Skin epidermis (tissue), 12 donors: ENCODE measurements around the gene AGAP1.

Experiments
- H3K27ac ChIP-seq, 21 experiments: fragments of 200-600 bp; sonication (generic) in 11 of 21; one replicate each; pipeline ENCODE4 v1.5.0; 2020; ENCODE audit warnings: mild to moderate bottlenecking in 3 of 21, inconsistent platforms in 2 of 21, moderate library complexity in 2 of 21
- H3K4me3 ChIP-seq, 7 experiments: fragments of 200-600 bp; sonication (generic) in 2 of 7; one replicate each; pipeline ENCODE4 v1.5.0; 2020; ENCODE audit warnings: inconsistent platforms in 2 of 7, mild to moderate bottlenecking in 2 of 7, moderate library complexity in 1 of 7

Gene AGAP1

DNA sequence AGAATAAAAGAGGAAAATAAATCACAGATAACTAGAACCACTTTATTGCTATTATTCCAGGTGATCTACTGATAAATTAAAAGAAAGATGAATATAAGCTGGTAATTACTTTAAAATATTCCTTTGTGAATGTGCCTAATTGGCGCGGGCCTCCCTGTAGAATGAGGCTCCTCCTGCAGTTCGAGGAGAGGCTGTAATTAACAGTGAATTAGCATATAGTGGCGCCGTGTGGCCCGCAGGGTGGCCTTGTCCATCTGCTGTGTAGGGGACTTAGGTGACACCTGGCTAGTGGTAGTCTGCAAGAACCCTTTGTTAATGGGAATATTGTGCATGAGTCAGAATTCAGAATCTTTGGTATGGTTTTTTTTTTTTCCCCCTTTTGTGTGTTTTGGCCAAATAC lies 119.8 kb downstream of the AGAP1 start:
- no peak overlapping the region for H3K27ac ChIP-seq

DNA sequence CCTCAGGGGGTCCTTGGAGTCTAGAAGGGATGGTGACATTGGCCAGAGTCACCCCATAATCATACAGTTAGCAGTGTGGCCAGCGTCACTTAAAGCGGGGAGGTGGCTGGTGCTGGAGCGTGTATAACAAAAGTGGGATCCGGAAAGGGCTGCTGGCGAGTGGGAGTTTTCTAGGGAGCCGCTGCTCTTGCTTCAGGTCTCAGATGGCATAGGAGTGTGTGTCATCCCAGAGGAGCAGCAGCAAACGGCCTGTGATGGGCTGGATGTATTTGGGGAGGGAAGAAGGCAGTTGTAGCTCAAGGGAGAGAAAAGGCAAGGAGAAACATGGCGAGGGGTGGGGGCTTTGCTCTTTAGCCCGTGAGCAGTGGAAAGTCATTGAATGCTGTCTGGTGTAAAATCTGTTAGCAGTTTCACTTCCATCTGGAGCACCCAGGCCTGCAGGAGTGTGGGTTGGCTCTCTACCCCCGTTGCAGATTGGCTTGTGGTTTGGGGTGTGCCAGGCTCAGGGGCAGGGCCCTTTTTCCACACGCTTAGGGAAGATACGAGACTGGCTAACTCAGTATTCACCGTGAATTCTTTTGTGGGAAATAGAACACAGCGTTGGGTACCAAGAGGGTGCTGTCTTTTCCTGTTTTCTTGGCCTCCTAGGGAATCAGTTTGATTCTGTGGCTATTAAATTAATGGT lies 120.5 kb downstream of the AGAP1 start:
- Histone ChIP-seq H3K27ac (peak overlapping the region in 4 of 21 experiments; percentile 23 to 74 (median 62)), H3K4me3 (no peak overlapping the region)

More for the DNA sequence above, 119.8 kb downstream of the AGAP1 start:
- H3K4me3 ChIP-seq: no peak overlapping the region

DNA sequence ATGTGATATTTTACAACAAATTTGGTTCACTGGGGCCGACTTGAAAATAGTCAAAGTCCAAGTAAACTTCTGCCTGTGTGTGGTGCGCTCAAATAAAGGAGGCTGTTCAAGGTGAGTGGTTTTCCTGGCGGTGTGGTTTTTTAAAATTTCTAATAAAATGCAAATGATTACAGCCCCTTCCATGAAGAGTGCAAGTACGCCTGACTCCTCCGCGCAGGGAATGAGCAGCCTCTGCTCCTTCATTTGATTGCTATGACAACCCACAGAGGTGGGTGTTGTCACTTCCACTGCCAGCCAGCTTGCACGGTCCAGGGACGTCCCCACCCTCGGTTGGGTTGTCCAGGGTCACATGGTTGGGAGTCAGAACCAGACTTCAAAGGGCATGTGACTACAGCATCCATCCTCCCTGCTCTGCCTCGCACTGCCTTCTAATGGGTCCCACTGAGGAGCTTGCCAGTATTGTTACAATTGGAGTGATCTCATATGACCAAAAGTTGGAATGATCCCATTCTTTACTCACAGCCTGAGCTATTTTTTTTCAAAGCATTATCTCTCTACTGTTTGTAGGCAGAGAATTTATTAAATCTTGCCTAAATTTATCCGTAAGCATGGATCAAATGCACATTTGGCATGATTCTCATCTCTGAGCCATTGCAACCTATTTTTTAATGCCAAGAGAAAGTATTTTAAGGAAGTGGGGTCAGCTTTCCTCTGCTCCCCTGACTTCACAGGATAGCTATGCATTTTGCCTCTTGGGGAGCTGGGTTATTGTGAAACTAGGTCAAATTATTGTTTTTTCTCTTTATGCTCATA lies 121.3 kb downstream of the AGAP1 start:
- no peak overlapping the region for H3K4me3 ChIP-seq
- H3K27ac ChIP-seq: peak overlapping the region in 4 of 21 experiments; percentile 23 to 74 (median 62)

- Histone ChIP-seq H3K27ac (peak overlapping the region in 7 of 21 experiments; percentile 7 to 70 (median 55)), H3K4me3 (no peak overlapping the region)
These were observed 123.0 kb downstream of the AGAP1 start for GRCh38 chr2:235616885-235617284.

DNA sequence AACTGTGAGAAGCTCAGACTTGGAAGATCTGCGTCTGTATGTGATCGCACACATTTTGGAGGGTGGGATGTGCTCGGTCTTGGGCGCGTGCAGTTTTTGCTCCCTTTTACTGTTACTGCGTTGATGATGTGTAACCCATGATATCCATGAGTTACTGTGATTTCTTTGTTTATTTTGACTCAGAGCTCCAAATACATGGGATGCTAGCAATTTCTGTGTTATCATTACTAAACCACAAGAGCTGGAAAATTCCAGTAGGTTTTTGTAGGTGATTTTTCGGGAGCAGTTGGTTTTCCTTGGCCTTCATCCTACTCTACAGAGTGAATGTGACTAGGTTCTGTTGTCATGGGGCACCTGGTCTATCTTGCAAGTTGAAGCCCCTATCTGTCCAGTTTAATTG lies 124.2 kb downstream of the AGAP1 start:
- Histone ChIP-seq H3K4me3 (no peak overlapping the region), H3K27ac (no peak overlapping the region)

GRCh38 chr2:235619544-235619943 lies 125.7 kb downstream of the AGAP1 start:
- H3K4me3 ChIP-seq: no peak overlapping the region
- H3K27ac ChIP-seq: no peak overlapping the region

GRCh38 chr2:235621736-235622135 lies 127.9 kb downstream of the AGAP1 start:
- H3K4me3 ChIP-seq: no peak overlapping the region
- no peak overlapping the region for H3K27ac ChIP-seq

DNA sequence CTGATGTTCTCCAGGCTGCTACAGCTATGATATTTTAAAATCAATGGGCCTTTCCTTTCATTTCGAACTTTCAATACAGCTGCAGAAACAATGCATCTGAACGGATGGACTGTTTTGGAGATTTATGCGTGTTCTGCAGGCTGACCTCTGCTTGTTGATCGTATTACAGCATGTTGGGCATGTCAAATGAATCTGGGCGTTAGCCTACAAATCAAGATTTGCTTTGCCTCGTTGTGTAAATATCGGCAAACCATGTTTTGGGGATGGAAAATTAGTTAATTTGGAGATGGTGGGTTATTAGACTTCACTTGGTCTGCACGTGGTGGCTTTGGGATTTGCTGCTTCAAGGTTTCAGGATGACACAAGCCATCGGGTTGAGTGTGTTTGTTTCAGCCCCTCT lies 129.3 kb downstream of the AGAP1 start:
- H3K4me3 ChIP-seq: no peak overlapping the region
- H3K27ac ChIP-seq: no peak overlapping the region

- Histone ChIP-seq H3K4me3 (no peak overlapping the region), H3K27ac (no peak overlapping the region)
These were observed 129.9 kb downstream of the AGAP1 start for GRCh38 chr2:235623752-235624151.

- H3K27ac ChIP-seq: no peak overlapping the region
- H3K4me3 ChIP-seq: no peak overlapping the region
These were observed 132.8 kb downstream of the AGAP1 start for GRCh38 chr2:235626658-235627057.

DNA sequence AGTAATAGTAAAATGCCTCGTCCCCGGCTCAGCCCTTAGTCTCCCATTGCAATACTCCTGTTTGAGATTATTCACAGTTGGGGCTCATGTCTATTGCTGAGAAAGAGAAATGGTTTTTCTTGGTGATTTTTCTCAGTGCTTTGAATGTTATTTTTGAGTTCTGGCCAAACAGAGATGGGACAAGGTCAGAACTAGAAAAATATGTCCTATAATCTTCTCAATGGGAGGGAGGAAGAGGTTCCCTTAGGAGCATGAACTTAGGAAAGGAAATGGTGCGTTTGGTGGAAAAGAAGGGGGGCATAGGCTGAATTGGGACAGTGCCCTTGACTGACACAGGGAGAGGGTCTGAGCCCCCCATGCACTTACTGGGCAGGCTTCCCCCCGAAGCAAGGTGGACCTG lies 133.8 kb downstream of the AGAP1 start:
- no peak overlapping the region for H3K27ac ChIP-seq

GRCh38 chr2:235630718-235631296 lies 137.0 kb downstream of the AGAP1 start:
- H3K27ac ChIP-seq: no peak overlapping the region

More for the DNA sequence above, 133.8 kb downstream of the AGAP1 start:
- H3K4me3 ChIP-seq: no peak overlapping the region

GRCh38 chr2:235634435-235635158 lies 140.8 kb downstream of the AGAP1 start:
- Histone ChIP-seq H3K27ac (peak overlapping the region in 7 of 21 experiments; percentile 32 to 67 (median 47)), H3K4me3 (no peak overlapping the region)

More at GRCh38 chr2:235630718-235631296, 137.0 kb downstream of the AGAP1 start:
- H3K4me3 ChIP-seq: no peak overlapping the region

DNA sequence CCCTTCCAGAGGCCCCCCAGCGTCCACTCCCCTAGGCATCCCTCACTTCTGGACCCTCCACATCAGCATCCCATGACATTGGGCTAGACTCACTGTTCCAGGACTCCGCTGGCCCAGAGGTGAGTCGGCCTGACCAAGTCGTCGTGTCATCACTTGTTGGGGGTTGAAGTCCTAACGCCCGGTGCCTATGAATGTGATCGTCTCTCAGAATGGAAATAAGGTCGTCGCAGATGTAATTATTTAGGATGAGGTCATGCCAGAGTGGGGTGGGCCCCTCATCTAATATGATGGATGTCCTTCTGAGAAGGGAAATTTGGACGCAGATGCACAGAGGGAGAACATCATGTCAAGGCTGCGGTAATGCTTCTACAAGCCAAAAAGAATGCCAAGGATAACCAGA lies 142.7 kb downstream of the AGAP1 start:
- Histone ChIP-seq H3K27ac (peak overlapping the region in 1 of 21 experiments; percentile 26), H3K4me3 (no peak overlapping the region)

GRCh38 chr2:235637896-235638295 lies 144.1 kb downstream of the AGAP1 start:
- no peak overlapping the region for H3K4me3 ChIP-seq
- peak overlapping the region in 2 of 21 experiments; percentile 27 to 70 for H3K27ac ChIP-seq

GRCh38 chr2:235638541-235639427 lies 144.9 kb downstream of the AGAP1 start:
- Histone ChIP-seq H3K27ac (peak overlapping the region in 10 of 21 experiments; percentile 27 to 70 (median 47)), H3K4me3 (no peak overlapping the region)

DNA sequence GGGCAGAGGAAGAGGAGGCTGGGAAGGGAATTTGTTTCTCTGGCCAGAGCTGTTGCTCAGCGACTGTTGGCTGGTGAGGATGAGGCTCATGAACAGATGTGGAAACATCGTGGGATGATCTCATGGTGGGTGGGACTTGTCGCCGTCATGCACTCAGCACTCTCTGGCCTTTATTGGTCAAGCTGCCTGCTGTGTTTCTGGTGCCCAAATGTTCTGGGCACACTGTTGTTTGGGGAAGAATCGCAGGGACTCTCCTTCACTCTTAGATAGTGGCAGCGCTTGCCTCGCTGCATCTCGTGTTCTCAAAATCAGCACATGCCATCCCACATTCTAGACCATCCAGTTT lies 145.6 kb downstream of the AGAP1 start:
- Histone ChIP-seq H3K4me3 (no peak overlapping the region), H3K27ac (peak overlapping the region in 10 of 21 experiments; percentile 7 to 76 (median 45))

DNA sequence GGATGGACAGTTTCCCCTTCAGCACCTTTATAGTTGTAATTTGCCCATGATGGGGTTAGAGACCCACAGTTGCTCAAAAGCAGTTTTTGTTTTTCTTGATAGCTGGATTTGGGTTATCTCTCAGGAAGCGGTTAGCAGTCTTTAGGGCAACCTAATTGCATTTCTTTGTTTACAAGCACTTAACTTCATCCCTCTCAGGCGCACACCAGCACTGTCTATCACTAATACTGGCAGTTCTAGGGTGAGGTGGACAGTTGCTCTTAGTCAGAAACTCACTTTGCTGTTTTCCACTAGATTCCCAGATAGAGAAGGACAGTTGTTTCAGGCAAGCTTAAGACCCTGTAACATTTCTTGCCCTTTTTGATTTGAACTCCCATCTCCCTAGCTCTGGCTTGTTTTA lies 146.0 kb downstream of the AGAP1 start:
- Histone ChIP-seq H3K27ac (peak overlapping the region in 11 of 21 experiments; percentile 7 to 76 (median 34)), H3K4me3 (no peak overlapping the region)

DNA sequence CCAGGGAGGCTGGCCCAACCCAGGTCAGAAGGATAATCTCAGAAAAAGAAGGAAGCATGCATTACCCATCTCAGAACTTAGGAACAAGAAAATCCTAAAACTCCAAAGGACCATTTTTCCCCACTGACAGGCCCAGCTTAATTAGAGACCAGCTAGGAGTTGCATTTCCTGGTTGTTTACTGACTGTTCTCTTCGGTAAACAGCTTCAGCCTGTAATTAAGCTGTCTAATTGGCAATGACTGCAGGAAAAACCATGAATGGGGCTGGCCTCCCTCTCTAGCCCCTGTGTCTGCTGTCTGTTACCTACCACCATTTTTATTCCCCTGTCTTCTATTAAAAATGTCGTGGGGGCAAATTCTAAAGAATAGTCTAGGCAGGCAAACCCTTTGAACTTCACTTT lies 146.5 kb downstream of the AGAP1 start:
- H3K27ac ChIP-seq: peak overlapping the region in 9 of 21 experiments; percentile 13 to 76 (median 44)
- no peak overlapping the region for H3K4me3 ChIP-seq
